ENCODE results near the gene COL11A2.

The COL11A2 gene

DNA sequence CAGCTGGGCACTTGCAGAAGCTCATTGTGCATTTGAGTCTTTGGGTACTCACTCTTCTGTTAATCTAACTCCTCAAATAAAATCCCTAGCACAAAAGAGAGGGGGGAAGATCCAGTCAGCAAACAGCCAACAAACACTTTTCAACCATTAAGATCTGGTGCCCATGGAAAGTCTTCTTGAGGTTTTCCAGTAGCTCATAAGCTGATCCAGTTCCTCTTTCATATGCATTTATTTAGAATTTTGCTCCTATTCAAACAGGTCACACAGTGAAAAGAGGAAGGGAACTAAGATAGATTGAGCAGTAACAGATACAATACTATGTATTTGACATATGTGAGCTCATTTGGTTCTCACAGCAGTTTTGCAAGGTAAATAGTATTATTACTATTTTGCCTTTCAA is 77.9 kb downstream of the COL11A2 start:
- DNase-seq = peak; percentile 42

DNA sequence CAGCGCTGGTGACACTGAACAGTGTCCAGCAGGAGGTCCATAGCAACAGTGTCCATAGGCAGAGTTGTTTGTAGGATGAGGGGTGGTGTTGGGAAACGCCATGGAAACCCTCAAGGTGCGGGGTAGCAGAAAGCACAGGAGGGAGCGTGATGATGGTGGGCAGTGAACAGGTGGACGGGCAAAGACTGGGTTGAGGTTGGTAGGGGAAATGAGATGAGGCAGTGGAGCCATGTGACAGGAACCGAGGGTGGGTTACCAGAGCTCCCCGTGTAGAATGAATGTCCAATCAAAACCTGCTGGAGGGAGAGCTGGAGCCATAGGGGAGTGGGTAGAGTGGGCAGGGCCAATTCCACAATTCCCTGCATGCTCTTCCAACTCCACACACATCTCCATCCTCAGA is 78.5 kb downstream of the COL11A2 start:
- DNase-seq = no peak
